ENCODE results near the gene CYP24A1.

DNA sequence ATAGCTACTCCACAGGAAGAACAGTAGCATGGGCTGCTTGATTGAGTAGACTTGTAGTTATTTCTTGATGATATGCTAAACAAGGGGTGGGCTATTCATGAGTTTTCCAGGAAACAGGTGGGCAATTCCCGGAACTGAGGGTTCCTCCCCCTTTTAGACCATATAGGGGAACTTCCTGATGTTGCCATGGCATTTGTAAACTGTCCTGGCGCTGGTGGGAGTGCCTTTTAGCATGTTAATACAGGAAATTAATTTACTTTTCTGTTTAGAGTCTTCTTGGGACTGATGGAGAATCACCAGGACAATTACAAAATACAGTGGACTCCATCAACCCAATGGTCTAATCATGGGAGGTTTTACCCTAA lies 22.7 kb downstream of the CYP24A1 start:
- TF ChIP-seq, protein P1, sequence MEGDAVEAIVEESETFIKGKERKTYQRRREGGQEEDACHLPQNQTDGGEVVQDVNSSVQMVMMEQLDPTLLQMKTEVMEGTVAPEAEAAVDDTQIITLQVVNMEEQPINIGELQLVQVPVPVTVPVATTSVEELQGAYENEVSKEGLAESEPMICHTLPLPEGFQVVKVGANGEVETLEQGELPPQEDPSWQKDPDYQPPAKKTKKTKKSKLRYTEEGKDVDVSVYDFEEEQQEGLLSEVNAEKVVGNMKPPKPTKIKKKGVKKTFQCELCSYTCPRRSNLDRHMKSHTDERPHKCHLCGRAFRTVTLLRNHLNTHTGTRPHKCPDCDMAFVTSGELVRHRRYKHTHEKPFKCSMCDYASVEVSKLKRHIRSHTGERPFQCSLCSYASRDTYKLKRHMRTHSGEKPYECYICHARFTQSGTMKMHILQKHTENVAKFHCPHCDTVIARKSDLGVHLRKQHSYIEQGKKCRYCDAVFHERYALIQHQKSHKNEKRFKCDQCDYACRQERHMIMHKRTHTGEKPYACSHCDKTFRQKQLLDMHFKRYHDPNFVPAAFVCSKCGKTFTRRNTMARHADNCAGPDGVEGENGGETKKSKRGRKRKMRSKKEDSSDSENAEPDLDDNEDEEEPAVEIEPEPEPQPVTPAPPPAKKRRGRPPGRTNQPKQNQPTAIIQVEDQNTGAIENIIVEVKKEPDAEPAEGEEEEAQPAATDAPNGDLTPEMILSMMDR (IDR thresholded peaks at IDR 0.05): no peak
- TF ChIP-seq POLR2A (IDR thresholded peaks at IDR 0.05): no peak
- no peak for TF ChIP-seq EP300 (IDR thresholded peaks at IDR 0.05)

All from ovary (tissue), 3 donors.